HG02798 (cell line): ENCODE measurements around the gene GJA3.

ENCODE experiments used
- ATAC-seq: cut with Tn5 transposase; IDR thresholded peaks from one replicate; pipeline ENCODE4 v1.9.1; 2021; ENCODE audit warnings: mild to moderate bottlenecking; ENCODE audit not compliant: unreplicated experiment, poor library complexity

The GJA3 gene

DNA sequence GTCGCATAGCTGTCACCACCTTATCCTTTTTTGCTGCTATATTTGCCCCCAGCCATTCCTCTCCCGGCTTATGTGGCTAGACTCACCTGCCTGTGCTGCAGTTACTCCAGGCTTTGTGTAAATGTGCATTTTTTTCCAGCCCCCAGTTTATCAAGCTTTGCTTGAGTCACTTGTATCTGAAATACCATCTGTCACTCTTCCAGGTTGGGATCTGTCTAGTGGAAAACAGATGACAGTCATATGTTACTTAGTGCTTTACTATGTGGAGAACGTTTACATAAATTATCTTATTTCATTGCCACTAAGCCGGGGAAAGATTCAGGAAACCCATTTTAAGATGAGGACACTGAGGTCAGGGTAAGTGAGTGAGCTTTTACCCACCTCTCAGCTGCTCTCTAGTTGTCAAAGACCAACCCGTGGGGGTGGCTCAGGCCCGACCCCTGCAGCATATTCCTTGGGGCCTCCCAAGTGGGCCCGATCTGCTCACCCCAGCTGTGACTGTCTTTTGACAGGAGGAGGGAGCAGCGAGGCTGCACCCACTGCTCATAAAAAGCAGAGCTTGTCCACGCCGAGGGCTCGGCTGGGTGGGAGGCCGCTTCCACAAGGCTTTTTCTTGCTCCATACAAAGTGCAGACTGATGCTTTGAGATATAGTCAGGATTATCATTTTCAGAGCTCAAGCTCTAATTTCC is 24.7 kb upstream of the GJA3 start:
- no peak for ATAC-seq

DNA sequence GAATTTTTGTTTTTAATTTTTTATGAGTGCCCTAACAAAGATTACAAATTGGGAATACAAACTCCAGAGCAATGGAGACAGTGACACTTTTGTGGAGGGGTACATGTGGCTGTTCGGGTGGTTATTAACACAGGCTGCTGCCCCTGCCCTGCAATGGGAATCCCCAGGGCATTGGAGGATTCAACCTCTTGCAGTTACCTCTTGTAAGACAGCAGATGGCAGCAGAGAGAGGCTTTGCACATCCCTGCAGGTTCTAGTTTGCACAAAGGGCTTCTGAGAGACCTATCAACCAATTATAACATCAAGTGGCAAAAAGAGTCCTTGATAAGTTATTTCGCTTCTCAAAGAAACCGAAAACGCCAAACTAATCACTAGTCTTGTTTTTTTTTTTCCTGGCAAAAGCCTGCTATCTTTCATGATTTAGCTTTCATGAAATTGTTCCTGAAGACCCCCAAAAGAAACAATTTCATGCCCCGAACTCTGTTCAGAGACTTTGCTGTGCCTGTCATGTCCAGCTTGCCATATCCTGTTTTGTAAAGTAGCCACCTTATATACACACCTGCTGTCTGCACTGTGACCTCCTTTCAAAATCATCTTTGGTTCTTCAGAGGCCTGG is 21.5 kb upstream of the GJA3 start:
- ATAC-seq = peak; percentile 80

- ATAC-seq = no peak
These were observed 20.3 kb upstream of the GJA3 start for GRCh38 chr13:20181188-20181587.

DNA sequence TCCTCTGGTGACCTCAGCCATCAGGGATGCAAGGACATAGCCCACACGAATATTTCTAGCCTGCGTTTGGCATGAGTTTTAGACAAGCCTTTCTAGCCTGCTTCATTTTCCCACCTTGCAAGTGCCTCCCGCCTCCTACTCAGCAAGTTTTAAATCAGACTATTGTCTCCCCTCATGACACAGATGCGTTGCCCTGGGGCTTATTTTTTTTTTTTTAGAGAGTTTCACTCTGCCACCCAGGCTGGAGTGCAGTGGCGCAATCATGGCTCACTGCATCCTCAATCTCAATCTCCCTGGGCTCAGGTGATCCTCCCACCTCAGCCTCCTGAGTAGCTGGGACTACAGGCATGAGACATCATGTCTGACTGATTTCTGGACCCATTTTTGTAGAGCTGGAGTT is 17.3 kb upstream of the GJA3 start:
- no peak for ATAC-seq

- ATAC-seq = no peak
These were observed 16.4 kb upstream of the GJA3 start for GRCh38 chr13:20177049-20177831.

- no peak for ATAC-seq
These were observed 15.2 kb upstream of the GJA3 start for GRCh38 chr13:20175907-20176652.

- no peak for ATAC-seq
These were observed 14.5 kb upstream of the GJA3 start for GRCh38 chr13:20175406-20175794.

GRCh38 chr13:20174656-20175405 is 14.0 kb upstream of the GJA3 start:
- ATAC-seq = peak; percentile 93

GRCh38 chr13:20173116-20173746 is 12.4 kb upstream of the GJA3 start:
- no peak for ATAC-seq

GRCh38 chr13:20171364-20171763 is 10.5 kb upstream of the GJA3 start:
- no peak for ATAC-seq

- ATAC-seq = no peak
These were observed 10.1 kb upstream of the GJA3 start for GRCh38 chr13:20170921-20171320.

GRCh38 chr13:20168396-20168795 is 7.5 kb upstream of the GJA3 start:
- ATAC-seq = no peak

- ATAC-seq = no peak
These were observed 4.8 kb upstream of the GJA3 start for GRCh38 chr13:20165417-20166257.

DNA sequence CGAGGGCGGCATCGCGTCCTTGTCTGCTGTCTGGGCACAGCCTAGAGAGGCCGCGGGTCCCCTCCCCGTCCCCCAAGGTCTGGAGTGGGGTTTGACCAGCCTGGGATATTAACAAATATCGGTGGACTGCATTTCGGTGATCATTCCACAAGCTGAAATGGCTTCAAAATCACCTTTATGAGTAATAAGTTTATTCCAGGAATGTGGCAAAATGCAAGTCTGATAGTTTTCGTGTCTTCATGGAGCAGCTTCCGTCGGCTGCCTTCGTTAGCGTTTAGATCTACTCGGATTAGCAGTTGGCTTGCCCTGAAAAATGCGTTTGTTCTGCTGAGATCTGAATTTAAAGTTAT is 1.1 kb upstream of the GJA3 start:
- ATAC-seq = no peak

- ATAC-seq = peak; percentile 42
These were observed 561 bp upstream of the GJA3 start for GRCh38 chr13:20161275-20161950.

- ATAC-seq = no peak
These were observed 1.1 kb downstream of the GJA3 start for GRCh38 chr13:20159646-20160305.

DNA sequence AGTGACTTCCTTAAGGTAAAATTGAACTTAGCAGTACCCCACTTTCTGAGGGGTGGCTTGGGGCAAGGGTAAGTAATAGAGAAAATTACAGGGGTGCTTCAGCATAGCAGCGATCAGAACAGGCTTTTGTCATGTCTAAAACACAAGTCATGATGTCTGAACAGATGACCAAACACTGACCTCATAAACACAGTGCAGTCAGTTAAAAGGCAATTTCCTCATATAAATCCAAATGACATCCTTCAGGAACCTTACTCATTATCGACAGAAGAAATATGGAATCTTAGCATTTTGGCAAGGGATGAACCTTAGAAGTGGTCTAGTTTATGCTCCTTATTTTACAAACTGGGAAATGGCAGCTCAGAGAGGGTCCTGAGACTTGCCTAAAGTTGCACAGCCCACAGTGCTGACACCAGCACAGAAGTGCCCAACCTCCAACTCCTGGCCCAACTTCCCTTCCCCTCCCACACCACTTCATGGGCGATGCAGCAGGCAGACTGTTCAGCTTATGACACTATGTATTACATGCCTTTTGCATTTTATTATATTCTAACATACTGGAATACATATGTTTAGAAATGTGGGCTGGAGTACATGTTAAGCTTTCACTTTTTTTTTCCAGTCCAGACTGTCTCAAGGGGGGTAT is 3.6 kb downstream of the GJA3 start:
- ATAC-seq = no peak
